HG03558 (cell line): ENCODE data around the gene L2HGDH.

Source experiments
- ATAC-seq: cut with Tn5 transposase; IDR thresholded peaks from one replicate; pipeline ENCODE4 v1.9.1; 2021; ENCODE audit warnings: moderate number of reproducible peaks; ENCODE audit not compliant: unreplicated experiment; ENCODE audit errors: extremely low read depth

Gene L2HGDH

DNA sequence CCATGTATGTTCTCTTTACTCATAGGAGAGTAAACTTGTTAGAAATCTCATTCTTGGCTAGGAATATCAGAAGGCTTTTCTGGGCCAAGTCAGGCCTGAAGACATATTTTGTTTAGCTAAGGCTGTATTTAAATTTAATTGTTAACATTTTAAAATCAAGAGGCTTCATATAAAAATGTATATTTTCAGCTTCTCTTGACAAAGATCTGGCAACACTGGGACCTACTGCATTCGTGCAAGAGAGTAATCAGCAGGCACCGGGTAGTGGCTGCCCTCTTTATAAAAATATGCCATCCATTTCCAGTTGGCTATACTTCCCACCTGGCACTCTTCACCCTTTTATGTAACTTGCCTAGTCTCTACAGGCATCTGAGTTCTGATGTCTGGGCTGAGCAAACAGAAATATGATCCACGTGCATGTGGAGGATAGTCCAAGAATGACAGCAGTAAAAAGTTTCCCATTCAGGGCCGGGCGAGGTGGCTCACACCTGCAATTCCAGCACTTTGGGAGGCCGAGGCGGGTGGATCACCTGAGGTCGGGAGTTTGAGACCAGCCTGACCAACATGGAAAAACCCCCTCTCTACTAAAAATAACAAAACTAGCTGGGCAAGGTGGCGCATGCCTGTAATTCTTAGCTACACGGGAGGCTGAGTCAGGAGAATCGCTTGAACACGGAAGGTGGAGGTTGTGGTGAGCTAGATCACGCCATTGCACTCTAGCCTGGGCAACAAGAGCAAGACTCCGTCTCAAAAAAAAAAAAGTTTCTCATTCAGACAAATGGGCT, 78.7 kb downstream of the L2HGDH start:
- ATAC-seq: no peak

DNA sequence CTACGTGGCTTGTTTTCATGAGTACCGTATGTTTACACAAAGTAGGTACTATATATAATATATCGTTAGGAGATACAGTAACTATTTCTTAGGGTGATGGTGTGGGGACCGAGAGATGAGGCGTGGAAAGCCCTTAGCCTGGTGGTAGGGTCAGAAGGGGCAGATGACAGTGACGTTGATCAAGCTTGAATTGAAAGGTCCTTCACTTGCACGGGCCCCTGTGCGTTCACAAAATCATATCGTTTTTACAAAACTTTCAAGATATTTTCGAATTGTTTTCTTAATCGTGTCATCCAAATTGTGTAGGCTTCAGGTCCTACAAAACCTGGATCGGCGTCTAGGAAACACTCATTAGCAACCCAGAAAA, 79.8 kb downstream of the L2HGDH start:
- ATAC-seq: no peak

DNA sequence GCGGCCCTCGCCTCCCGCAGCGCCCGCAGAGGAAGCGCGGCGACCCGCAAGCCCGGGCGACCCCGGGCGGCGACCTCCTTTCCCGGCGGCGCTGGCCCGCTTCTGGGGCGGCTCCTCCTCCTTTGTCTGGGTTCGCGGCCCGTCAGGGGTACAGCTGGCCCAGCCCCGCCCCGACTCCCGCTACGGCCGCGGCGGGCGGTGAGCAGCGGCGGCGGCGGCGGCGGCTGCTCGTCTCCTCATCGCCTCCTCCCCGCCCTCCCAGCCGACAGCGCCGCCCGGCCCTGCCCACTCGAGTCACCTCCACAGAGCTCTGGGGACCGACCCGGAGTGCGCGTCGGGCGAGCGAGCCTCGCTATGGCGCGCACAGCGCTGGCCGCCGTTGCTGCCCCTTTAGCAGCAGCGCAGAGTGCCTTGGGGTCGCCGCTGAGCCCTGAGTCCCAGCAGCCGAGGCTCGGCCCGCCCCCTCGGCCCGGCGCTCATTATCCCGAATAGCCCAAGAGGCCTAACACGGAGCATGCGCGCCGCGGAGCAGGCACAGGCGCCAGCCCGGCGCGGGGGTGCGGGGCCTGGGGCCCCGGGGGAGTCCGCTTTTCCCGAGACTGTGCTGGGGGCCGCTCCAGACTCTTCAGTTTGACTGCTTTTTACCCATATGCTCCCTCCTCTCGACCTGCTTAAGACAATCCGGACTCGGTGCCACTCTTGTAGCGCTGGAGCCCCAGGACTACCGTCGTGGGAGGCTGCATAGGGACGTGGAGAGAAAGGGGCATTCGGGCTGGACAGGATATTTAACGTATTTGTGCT, 80.4 kb downstream of the L2HGDH start, which contains the start of gene SOS2:
Gene SOS2, minus strand, starts transcription at position 104 of the 801 bp plus-strand sequence. CDS start 295 bp downstream, outside the sequence.
- ATAC-seq: peak; percentile 77

DNA sequence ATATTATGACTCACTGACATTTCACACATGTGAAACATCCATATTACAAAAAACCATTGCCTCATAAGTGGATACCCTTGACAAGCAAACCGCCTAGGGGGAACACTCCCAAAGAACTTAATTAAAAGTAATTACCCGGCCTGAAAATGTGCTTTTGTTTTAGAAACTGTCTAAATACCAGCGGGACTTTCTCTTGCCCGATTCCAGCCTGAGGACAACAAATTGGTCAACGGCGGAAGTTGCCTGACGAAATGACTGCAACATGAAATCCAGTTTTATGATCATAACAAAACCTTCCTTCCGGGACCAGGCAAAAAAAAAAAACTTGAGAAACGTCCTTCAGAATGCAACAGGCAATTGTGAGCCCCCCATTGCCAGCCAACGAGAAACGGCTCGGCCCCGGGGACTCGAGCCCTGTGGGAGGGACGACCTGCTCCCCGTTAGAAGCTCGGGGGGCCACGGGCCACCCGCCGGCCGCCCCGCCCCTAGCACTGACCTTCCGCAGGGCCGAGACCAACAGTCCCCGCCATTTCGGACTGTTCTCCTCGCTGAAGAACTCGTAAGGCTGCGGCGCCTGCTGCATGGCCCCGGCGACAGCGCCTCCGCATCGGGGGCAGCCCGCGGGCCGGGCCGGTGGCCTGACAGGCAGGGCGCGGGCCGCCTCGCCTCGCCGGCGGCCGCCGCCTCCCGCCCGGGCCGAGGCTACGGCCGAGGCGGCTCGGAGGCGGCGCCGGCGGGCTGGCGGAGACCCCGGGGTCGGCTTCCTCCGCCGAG, 81.1 kb downstream of the L2HGDH start:
- ATAC-seq: peak; percentile 11

DNA sequence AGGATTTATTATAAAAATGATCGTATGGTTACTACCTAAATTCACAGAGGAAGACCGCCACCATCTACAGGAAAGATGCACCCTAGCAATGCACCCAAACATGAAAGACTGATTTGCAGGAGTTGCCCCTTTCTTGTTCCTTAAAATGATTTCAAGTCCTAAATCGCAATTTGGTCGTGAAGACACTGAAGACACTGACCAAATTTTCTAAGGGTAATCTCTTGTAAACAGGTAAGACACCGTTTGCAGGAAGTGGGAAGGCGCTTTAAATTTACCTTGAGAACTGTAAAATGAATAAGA, 81.7 kb downstream of the L2HGDH start:
- no peak for ATAC-seq

DNA sequence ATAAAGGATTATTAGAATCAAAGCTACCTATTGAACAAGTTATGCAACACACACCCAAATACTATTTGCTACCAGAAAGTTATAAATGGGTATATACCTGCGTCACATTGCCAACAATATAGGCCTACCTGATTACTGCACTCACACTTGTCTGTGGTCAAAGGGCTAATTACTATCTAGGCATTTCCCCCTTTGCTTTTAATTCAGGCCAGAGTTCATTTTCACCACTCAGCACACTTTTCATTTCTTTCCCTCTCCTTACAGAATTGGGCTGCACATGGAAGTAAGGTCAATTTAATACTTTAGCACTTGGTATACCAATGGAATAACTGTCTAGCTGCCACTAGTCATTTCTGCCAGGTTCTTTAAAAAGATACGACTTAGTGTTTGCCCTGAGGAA, 82.3 kb downstream of the L2HGDH start:
- no peak for ATAC-seq

DNA sequence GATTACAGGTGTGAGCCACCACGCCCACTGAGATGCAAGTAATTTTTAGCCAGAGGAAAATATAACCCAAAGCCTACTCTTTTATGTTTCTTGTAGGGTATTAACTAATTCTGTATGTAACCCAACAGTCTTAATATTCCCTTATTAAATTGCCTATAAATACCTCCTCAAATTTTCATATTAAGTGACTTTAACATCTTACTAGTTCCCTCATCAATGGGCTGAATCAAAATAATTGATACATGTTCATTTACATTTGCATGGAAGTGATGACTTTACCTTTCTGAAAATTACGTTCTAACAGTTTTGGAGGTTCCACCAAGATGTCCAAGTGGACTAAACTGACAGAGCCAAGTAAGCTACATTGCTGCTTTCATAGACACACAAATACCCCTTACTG, 83.7 kb downstream of the L2HGDH start:
- ATAC-seq: no peak

DNA sequence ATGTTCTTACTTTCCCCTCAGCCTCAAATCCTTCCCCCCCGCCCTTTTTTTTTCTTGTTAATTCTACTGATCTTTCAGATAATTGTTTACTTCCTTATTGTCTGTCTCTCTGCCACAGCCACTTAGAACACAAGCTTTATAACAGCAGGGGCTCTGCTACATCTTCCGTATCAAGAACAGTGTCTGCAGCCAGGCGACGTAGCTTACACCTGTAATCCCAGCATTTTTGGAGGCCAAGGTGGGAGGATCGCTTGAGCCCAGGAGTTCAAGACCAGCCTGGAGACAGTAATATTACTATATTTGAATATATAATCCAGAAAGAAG, 86.1 kb downstream of the L2HGDH start:
- ATAC-seq: no peak

DNA sequence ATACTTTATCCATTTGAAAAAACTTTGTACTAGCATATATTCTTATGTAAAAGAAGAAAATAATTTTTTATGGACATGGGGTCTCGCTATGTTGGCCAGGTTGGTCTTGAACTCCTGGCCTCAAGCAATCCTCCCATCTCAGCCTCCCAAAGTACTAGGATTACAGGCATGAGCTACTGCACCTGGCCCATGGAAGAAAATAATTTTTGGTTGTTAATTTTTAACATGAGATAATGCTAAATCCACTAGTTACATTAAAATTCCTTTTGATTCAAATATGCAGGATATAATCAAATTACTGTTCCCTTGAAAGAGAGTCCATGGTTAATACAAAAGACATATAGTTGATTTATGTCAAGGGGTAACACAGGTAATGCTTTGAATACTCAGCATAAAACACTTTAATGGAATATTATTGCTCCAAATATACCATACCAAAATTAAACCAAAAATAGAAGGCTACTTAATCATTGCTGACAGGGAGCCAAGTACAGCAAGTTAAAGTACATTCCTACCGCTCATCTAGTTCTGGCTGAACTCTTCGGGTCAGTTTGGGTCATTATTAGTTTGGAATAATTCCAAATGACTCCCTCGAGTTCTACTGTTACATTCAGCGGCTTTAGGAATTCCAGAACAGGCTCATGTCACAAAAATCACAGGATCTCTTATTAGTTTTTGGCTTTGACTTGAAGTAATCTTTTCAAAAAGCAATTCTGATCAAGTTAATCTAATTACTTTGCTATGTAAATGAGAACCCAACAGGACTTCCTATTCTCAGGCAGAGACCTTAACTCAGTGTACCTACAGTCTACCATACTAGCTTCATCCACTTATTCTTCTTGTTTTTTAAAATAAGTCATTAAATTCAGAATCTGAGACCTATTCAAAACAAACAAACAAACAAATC, 86.7 kb downstream of the L2HGDH start:
- no peak for ATAC-seq

DNA sequence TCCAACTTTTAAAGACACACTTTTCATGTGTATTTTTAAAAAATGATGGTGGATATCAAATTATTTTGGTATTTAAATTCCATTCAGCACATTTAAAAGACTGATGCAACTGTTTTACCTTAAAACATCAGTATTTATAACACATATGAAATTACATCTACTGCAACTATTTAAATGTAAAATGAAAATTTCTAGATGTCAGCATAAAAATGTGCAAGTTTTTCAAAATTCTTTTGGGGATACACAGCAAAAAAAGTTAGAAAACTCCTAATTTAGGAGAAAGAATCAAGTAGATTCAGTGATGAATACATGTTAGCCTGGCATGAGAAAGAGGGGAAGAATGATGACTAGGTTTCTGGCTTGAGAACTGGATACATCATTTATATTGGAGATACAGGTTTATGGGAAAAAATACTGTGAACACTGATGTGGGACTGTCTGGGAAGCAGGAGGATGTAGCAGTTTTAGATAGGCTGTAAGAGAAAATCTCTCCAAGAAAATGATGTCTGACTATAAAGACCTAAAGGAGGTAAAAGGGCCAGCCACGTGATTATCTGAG, 89.9 kb downstream of the L2HGDH start:
- ATAC-seq: no peak

DNA sequence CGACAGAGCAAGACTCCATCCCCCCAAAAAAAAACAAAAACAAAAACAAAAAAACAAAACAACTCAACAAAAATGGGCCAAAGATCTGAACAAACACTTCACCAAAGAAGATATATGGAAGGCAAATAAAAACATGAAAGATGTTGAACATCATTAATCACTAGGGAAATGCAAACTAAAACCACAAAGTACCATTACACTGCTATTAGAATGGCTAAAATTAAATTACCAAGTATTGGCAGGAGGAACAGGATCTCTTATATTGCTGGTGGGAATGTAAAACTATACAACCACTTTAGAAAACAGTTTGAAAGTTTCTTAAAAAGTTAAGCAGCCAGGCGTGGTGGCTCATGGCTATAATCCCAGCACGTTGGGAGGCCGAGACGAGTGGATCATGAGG, 93.5 kb downstream of the L2HGDH start:
- ATAC-seq: no peak

DNA sequence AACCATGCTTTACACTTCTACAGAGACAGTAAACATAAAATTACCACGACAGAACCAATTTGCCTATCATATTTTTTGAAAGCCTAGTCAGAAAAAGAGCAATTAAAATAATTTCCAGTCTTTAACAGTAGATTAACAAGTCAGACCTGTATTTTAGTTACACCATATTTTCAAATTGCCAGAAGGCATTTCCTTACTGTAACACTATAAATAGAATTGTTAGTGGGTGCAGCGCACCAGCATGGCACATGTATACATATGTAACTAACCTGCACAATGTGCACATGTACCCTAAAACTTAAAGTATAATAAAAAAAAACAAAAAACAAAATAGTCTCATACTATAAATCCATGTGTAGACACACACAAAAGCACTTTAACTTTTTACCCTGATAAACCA, 96.6 kb downstream of the L2HGDH start:
- ATAC-seq: no peak

DNA sequence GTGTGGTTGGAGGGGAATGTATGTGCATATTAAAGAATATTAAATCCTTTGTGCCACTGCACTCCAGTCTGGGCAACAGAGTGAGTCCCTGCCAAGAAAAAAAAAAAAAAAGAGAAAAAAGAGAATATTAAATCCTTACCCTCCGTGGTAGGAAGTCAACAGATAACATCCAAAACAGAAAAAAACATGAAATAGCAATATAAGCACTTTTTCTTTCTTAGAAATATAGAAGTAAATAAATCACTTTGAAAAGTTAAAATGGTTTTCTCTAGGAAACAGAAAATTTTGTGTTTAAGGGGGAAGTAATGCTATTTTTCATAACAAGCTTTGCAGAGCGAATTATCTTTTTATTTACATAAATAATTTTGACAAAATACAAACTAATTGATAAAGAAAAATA, 98.2 kb downstream of the L2HGDH start:
- ATAC-seq: no peak

DNA sequence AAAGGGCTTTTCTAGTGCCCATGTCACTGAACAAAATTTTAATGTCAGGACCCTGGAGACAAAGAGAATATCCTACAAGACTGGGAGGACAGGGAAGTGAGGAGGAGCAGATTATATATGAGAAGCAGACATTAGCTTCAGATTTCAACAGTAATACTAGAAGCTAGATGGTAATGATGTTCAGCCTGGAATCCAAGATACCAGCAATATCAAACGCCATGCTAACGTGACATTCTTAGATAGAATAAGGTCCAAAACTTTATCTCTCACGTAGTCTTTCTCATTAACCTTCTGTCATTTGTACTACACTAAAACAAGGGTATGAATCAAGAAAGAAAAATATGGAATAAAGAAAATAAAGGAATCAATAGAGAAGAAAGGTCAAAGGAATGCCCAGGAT, 99.3 kb downstream of the L2HGDH start:
- ATAC-seq: no peak

DNA sequence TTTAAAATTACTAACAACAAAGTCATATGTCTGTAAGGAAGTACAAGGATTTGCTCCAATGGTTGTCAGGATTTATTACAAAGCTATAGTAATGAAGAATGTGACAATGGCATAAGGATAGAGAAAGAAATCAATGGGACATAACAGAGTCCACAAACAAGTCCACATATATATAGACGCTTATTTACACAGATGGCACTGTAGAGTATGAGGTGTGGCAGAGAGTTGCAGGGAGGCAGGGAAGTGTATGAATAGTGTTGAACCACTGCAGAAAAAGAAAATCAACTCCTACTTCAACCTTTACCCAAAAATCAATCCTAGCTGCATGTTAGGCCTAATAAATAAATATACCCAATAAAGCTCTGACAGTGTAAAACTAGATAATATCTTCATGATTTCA, 102.0 kb downstream of the L2HGDH start:
- no peak for ATAC-seq

DNA sequence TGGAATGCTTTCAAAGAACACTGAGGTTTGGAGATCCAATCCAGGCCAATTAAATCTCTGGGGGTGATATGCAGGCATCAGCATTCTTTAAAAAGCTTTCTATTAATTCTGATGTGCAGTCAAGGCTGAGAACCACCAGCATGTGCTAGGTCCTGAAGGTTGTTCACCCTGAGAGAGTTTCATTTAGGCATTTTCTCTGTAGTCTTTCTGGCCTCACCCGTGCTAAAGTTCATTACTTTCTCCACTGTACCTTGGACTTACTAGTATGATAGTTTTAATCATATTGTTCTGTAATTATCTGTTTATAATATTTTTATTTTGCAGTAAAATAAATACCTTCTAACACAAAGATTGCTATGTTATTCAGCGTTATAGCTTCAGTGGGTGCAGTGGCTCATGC, 113.5 kb downstream of the L2HGDH start:
- no peak for ATAC-seq

DNA sequence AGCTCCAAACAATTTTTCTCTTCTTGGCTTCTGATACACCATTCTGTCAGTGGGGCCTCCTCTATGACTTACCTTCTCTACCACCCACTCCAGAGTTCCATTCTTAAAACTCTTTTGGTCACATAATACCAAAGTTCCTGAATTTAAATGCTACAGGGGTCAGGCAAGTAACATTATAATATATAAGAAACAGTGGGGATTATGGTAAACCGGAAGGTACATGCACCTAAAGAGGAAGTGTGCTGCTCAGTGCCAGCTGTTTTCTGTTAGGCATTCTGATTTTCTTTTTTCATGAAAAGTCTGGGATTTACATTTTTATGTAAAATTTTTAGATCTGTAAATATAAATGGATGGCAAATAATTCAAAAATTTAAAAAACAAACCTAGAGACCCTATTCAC, 120.5 kb downstream of the L2HGDH start:
- no peak for ATAC-seq
